Stimulated activated CD8-positive, alpha-beta memory T cell treated with anti-CD3 and anti-CD28 coated beads, Interleukin-4, amount 100 ng/mL, for 4 hours (primary cell): ENCODE data around the gene MRGPRX2.

Experiments used
- DNase-seq, 2 donors: peaks; one replicate each; pipeline ENCODE4 v3.0.0-alpha.2; 2020; ENCODE audit warnings: low read depth in 2 of 2, low spot score in 1 of 2

MRGPRX2 gene

DNA sequence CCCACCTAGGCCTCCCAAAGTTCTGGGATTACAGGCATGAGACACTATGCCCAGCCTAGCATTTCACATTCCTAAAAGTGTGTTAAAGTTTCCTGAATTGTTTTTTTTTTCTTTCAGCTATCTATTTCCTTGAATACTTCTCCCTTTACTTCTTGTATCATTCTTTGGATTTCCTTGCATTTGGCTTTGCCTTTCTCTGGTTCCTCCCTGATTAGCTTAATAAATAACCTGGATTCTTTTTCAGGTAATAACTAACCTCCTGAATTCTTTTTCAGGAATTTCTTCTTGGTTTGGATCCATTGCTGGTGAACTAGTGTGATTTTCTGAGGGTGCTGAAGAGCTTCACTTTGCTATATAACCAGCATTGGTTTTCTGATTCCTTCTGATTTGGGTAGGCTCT lies 47.9 kb downstream of the MRGPRX2 start:
- DNase-seq, result no peak
